ENCODE results near the gene GUCY1A2.

- no peak for TF ChIP-seq CTCF (IDR thresholded peaks at IDR 0.05)
- TF ChIP-seq POLR2A (IDR thresholded peaks at IDR 0.05; ENCODE audit: low read depth): no peak
Observed at GRCh38 chr11:106785913-106786650, 232.2 kb downstream of the GUCY1A2 start.
